Transverse colon (tissue), 4 donors: ENCODE measurements around the gene PPP4R4.

Experiments used
- CTCF ChIP-seq, 5 experiments: fragments of 200-600 bp in 3 of 5; fragments of 450-650 bp in 2 of 5; sonication (generic) in 3 of 5; IDR thresholded peaks; 1 replicate in 2 of 5; 2 replicates in 3 of 5; pipeline ENCODE4 v1.5.1; 2016 to 2017; ENCODE audit warnings: antibody characterized with exemption in 5 of 5, inconsistent platforms in 3 of 5, mild to moderate bottlenecking in 2 of 5, moderate library complexity in 1 of 5
- POLR2A ChIP-seq: fragments of 450-650 bp; IDR thresholded peaks from one replicate; pipeline ENCODE4 v1.6.1; 2016; ENCODE audit warnings: antibody characterized with exemption, mild to moderate bottlenecking, moderate library complexity
- POLR2AphosphoS5 ChIP-seq, 3 donors: sonication (generic); formaldehyde crosslinking; IDR thresholded peaks; one replicate each; pipeline ENCODE4 v1.6.1; 2016; ENCODE audit warnings: antibody characterized with exemption in 3 of 3

- TF ChIP-seq CTCF (IDR thresholded peaks at IDR 0.05) (no peak), POLR2A (no peak), POLR2AphosphoS5 (IDR thresholded peaks at IDR 0.05) (no peak)
Observed at GRCh38 chr14:94152676-94153075, 21.4 kb upstream of the PPP4R4 start.
